NK-92 (cell line): ENCODE results near the gene EIF3I.

ENCODE experiments used
- DNase-seq: peaks from one replicate; lab custom pipeline; 2025; ENCODE audit not compliant: unreplicated experiment; lab: John Stamatoyannopoulos, UW

EIF3I gene

GRCh38 chr1:32221980-32222755 lies at the start of gene EIF3I, which contains the start of gene TMEM234:
TSS of gene EIF3I (plus strand) at chr1:32222407. CDS start at chr1:32222442, 35 bp downstream.
TSS of gene TMEM234 (minus strand) at chr1:32222353. CDS start at chr1:32222322, 31 bp downstream.
- DNase-seq: no peak

GRCh38 chr1:32172621-32173245 lies 49.5 kb upstream of the EIF3I start:
- no peak for DNase-seq

- no peak for DNase-seq
Measured at GRCh38 chr1:32178380-32179192, 43.6 kb upstream of the EIF3I start.

GRCh38 chr1:32179193-32179442 lies 43.1 kb upstream of the EIF3I start:
- DNase-seq: no peak

- peak; percentile 33 for DNase-seq
Measured at GRCh38 chr1:32179443-32180185, 42.6 kb upstream of the EIF3I start, which contains the start of gene TXLNA. TSS of gene TXLNA (plus strand) at chr1:32179675. CDS start at chr1:32180346, 671 bp downstream.

GRCh38 chr1:32180186-32181060 lies 41.8 kb upstream of the EIF3I start:
- no peak for DNase-seq

- no peak for DNase-seq
Measured at GRCh38 chr1:32181065-32181464, 41.1 kb upstream of the EIF3I start.

GRCh38 chr1:32181563-32181962 lies 40.6 kb upstream of the EIF3I start:
- DNase-seq: no peak

GRCh38 chr1:32182060-32182459 lies 40.1 kb upstream of the EIF3I start:
- DNase-seq: no peak

- no peak for DNase-seq
Measured at GRCh38 chr1:32184650-32185049, 37.6 kb upstream of the EIF3I start.

- no peak for DNase-seq
Measured at GRCh38 chr1:32186077-32186476, 36.1 kb upstream of the EIF3I start.

- DNase-seq: no peak
Measured at GRCh38 chr1:32186491-32186890, 35.7 kb upstream of the EIF3I start.

- no peak for DNase-seq
Measured at GRCh38 chr1:32187850-32188249, 34.4 kb upstream of the EIF3I start.

GRCh38 chr1:32192220-32192948 lies 29.8 kb upstream of the EIF3I start:
- no peak for DNase-seq

- no peak for DNase-seq
Measured at GRCh38 chr1:32194984-32195383, 27.2 kb upstream of the EIF3I start.

- no peak for DNase-seq
Measured at GRCh38 chr1:32195531-32195930, 26.7 kb upstream of the EIF3I start.

GRCh38 chr1:32195972-32196823 lies 26.0 kb upstream of the EIF3I start:
- no peak for DNase-seq

GRCh38 chr1:32197074-32197473 lies 25.1 kb upstream of the EIF3I start:
- DNase-seq: no peak

- no peak for DNase-seq
Measured at GRCh38 chr1:32197837-32198236, 24.4 kb upstream of the EIF3I start.
